ENCODE results near the gene PEX1. TPM values are rescaled to one million over a fixed set of nuclear protein-coding genes. Genes with fewer than 3 reads are reported as not detected.

PEX1 gene
- total and polyA plus RNA-seq, 9 of the 15 experiments (the other 6 are each of a cell fraction or from before 2014, with no cell fraction given), result 9.4 to 32.2 (median 19.9) TPM

DNA sequence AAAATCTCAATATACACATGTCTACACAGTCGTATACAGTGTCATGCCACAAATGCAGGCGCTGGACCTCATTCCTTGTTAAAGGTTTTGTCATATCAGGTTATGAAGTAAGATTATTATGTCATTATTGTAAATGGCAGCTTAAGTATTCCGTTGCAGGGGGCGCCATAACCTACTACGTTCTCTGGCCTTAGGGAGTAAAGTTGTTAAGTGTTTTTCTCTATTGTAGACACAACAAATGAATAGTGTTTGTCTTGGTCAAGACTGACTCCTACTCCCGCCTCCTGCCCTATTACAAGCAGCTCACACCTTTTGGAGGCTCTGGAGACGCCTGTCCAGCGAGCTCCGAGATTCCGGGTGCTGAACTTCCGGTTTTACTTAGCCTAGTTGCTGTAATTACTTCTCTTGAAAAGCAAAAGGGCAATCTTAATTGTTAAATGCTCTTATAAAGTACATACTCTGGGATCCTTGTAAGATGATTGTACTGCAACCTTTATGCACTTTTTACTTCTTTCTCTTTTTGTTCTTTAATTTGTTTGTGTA lies 80.0 kb downstream of the PEX1 start (continued):
- TF ChIP-seq, protein P1, sequence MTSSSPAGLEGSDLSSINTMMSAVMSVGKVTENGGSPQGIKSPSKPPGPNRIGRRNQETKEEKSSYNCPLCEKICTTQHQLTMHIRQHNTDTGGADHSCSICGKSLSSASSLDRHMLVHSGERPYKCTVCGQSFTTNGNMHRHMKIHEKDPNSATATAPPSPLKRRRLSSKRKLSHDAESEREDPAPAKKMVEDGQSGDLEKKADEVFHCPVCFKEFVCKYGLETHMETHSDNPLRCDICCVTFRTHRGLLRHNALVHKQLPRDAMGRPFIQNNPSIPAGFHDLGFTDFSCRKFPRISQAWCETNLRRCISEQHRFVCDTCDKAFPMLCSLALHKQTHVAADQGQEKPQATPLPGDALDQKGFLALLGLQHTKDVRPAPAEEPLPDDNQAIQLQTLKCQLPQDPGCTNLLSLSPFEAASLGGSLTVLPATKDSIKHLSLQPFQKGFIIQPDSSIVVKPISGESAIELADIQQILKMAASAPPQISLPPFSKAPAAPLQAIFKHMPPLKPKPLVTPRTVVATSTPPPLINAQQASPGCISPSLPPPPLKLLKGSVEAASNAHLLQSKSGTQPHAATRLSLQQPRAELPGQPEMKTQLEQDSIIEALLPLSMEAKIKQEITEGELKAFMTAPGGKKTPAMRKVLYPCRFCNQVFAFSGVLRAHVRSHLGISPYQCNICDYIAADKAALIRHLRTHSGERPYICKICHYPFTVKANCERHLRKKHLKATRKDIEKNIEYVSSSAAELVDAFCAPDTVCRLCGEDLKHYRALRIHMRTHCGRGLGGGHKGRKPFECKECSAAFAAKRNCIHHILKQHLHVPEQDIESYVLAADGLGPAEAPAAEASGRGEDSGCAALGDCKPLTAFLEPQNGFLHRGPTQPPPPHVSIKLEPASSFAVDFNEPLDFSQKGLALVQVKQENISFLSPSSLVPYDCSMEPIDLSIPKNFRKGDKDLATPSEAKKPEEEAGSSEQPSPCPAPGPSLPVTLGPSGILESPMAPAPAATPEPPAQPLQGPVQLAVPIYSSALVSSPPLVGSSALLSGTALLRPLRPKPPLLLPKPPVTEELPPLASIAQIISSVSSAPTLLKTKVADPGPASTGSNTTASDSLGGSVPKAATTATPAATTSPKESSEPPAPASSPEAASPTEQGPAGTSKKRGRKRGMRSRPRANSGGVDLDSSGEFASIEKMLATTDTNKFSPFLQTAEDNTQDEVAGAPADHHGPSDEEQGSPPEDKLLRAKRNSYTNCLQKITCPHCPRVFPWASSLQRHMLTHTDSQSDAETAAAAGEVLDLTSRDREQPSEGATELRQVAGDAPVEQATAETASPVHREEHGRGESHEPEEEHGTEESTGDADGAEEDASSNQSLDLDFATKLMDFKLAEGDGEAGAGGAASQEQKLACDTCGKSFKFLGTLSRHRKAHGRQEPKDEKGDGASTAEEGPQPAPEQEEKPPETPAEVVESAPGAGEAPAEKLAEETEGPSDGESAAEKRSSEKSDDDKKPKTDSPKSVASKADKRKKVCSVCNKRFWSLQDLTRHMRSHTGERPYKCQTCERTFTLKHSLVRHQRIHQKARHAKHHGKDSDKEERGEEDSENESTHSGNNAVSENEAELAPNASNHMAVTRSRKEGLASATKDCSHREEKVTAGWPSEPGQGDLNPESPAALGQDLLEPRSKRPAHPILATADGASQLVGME (CRISPR knock-in tag; IDR thresholded peaks at IDR 0.05), result no peak
- TF ChIP-seq TRIM24 (IDR thresholded peaks at IDR 0.05) (no peak), CSDE1 (IDR thresholded peaks at IDR 0.05) (no peak), ZSCAN32 (CRISPR knock-in tag; IDR thresholded peaks at IDR 0.05) (no peak), GABPB1 (CRISPR knock-in tag; IDR thresholded peaks at IDR 0.05) (peak; percentile 76), AFF1 (IDR thresholded peaks at IDR 0.05; ENCODE audit: low read depth in 1 of 2, partially characterized antibody in 2 of 2) (no peak), ZNF408 (CRISPR knock-in tag; IDR thresholded peaks at IDR 0.05; ENCODE audit: low read depth) (no peak), HDAC1 (IDR thresholded peaks at IDR 0.05) (peak in 1 of 2 experiments; percentile 48; a peak in 1 of 4 replicates), FIP1L1 (IDR thresholded peaks at IDR 0.05; ENCODE audit: low read depth, low read length, poor library complexity, severe bottlenecking) (no peak), MTF1 (CRISPR knock-in tag; IDR thresholded peaks at IDR 0.05; ENCODE audit: borderline replicate concordance) (no peak)
- TF ChIP-seq, protein P2, sequence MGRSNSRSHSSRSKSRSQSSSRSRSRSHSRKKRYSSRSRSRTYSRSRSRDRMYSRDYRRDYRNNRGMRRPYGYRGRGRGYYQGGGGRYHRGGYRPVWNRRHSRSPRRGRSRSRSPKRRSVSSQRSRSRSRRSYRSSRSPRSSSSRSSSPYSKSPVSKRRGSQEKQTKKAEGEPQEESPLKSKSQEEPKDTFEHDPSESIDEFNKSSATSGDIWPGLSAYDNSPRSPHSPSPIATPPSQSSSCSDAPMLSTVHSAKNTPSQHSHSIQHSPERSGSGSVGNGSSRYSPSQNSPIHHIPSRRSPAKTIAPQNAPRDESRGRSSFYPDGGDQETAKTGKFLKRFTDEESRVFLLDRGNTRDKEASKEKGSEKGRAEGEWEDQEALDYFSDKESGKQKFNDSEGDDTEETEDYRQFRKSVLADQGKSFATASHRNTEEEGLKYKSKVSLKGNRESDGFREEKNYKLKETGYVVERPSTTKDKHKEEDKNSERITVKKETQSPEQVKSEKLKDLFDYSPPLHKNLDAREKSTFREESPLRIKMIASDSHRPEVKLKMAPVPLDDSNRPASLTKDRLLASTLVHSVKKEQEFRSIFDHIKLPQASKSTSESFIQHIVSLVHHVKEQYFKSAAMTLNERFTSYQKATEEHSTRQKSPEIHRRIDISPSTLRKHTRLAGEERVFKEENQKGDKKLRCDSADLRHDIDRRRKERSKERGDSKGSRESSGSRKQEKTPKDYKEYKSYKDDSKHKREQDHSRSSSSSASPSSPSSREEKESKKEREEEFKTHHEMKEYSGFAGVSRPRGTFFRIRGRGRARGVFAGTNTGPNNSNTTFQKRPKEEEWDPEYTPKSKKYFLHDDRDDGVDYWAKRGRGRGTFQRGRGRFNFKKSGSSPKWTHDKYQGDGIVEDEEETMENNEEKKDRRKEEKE (IDR thresholded peaks at IDR 0.05; ENCODE audit: borderline replicate concordance in 1 of 2, control insufficient read depth in 1 of 2, low read depth in 2 of 2, low read length in 1 of 2), result no peak; a peak in 1 of 4 replicates
- TF ChIP-seq, protein P3, sequence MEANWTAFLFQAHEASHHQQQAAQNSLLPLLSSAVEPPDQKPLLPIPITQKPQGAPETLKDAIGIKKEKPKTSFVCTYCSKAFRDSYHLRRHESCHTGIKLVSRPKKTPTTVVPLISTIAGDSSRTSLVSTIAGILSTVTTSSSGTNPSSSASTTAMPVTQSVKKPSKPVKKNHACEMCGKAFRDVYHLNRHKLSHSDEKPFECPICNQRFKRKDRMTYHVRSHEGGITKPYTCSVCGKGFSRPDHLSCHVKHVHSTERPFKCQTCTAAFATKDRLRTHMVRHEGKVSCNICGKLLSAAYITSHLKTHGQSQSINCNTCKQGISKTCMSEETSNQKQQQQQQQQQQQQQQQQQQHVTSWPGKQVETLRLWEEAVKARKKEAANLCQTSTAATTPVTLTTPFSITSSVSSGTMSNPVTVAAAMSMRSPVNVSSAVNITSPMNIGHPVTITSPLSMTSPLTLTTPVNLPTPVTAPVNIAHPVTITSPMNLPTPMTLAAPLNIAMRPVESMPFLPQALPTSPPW (CRISPR knock-in tag; IDR thresholded peaks at IDR 0.05), result no peak

Data from K562 (cell line).